ENCODE results near the gene ZNF469. TPM values are rescaled to one million over a fixed set of nuclear protein-coding genes. Genes with fewer than 3 reads are reported as not detected.

The ZNF469 gene
- total and polyA plus RNA-seq, 4 donors = 0.04 to 0.50 (median 0.36) TPM

GRCh38 chr16:88341551-88342290, 41.0 kb upstream of the ZNF469 start:
- H3K27ac ChIP-seq (ENCODE audit: low read depth in 1 of 2, low read length in 2 of 2) = no peak overlapping the region
- no peaks in the 10 kb centered on the region for H3K9me3 ChIP-seq (ENCODE audit: control insufficient read depth in 4 of 4, low read length in 3 of 4)
- H3K4me1 ChIP-seq (ENCODE audit: control insufficient read depth in 4 of 4, insufficient read depth in 4 of 4, low read length in 3 of 4) = no peaks in the 10 kb centered on the region
- 92% methylated on average over 24 of the region's 24 CpGs for WGBS
- no peak overlapping the region for H3K4me3 ChIP-seq (ENCODE audit: low read depth in 1 of 3, low read length in 3 of 3)
- DNase-seq (ENCODE audit: low spot score) = no peak
- no peak overlapping the region for H3K9ac ChIP-seq (ENCODE audit: low read depth in 1 of 2, low read length in 2 of 2)
- TF ChIP-seq SP1 (IDR thresholded peaks at IDR 0.05) (no peak), FOXA2 (IDR thresholded peaks at IDR 0.05) (no peak), RAD21 (IDR thresholded peaks at IDR 0.05) (no peak), RXRA (IDR thresholded peaks at IDR 0.05) (no peak), FOXA1 (IDR thresholded peaks at IDR 0.05) (no peak), HNF4A (conservative IDR thresholded peaks at IDR 0.05) (no peak), GABPA (IDR thresholded peaks at IDR 0.05 in 1 of 2, conservative IDR thresholded peaks at IDR 0.05 in 1 of 2) (no peak), ATF3 (IDR thresholded peaks at IDR 0.05) (no peak), EGR1 (IDR thresholded peaks at IDR 0.05; ENCODE audit: low read depth in 2 of 2) (no peak), TAF1 (conservative IDR thresholded peaks at IDR 0.05) (no peak)
- TF ChIP-seq, protein P1, sequence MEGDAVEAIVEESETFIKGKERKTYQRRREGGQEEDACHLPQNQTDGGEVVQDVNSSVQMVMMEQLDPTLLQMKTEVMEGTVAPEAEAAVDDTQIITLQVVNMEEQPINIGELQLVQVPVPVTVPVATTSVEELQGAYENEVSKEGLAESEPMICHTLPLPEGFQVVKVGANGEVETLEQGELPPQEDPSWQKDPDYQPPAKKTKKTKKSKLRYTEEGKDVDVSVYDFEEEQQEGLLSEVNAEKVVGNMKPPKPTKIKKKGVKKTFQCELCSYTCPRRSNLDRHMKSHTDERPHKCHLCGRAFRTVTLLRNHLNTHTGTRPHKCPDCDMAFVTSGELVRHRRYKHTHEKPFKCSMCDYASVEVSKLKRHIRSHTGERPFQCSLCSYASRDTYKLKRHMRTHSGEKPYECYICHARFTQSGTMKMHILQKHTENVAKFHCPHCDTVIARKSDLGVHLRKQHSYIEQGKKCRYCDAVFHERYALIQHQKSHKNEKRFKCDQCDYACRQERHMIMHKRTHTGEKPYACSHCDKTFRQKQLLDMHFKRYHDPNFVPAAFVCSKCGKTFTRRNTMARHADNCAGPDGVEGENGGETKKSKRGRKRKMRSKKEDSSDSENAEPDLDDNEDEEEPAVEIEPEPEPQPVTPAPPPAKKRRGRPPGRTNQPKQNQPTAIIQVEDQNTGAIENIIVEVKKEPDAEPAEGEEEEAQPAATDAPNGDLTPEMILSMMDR (IDR thresholded peaks at IDR 0.05; ENCODE audit: low read depth, low read length, missing input control) = no peak
- TF ChIP-seq, protein P2, sequence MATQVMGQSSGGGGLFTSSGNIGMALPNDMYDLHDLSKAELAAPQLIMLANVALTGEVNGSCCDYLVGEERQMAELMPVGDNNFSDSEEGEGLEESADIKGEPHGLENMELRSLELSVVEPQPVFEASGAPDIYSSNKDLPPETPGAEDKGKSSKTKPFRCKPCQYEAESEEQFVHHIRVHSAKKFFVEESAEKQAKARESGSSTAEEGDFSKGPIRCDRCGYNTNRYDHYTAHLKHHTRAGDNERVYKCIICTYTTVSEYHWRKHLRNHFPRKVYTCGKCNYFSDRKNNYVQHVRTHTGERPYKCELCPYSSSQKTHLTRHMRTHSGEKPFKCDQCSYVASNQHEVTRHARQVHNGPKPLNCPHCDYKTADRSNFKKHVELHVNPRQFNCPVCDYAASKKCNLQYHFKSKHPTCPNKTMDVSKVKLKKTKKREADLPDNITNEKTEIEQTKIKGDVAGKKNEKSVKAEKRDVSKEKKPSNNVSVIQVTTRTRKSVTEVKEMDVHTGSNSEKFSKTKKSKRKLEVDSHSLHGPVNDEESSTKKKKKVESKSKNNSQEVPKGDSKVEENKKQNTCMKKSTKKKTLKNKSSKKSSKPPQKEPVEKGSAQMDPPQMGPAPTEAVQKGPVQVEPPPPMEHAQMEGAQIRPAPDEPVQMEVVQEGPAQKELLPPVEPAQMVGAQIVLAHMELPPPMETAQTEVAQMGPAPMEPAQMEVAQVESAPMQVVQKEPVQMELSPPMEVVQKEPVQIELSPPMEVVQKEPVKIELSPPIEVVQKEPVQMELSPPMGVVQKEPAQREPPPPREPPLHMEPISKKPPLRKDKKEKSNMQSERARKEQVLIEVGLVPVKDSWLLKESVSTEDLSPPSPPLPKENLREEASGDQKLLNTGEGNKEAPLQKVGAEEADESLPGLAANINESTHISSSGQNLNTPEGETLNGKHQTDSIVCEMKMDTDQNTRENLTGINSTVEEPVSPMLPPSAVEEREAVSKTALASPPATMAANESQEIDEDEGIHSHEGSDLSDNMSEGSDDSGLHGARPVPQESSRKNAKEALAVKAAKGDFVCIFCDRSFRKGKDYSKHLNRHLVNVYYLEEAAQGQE (IDR thresholded peaks at IDR 0.05) = no peak
- TF ChIP-seq, protein P3, sequence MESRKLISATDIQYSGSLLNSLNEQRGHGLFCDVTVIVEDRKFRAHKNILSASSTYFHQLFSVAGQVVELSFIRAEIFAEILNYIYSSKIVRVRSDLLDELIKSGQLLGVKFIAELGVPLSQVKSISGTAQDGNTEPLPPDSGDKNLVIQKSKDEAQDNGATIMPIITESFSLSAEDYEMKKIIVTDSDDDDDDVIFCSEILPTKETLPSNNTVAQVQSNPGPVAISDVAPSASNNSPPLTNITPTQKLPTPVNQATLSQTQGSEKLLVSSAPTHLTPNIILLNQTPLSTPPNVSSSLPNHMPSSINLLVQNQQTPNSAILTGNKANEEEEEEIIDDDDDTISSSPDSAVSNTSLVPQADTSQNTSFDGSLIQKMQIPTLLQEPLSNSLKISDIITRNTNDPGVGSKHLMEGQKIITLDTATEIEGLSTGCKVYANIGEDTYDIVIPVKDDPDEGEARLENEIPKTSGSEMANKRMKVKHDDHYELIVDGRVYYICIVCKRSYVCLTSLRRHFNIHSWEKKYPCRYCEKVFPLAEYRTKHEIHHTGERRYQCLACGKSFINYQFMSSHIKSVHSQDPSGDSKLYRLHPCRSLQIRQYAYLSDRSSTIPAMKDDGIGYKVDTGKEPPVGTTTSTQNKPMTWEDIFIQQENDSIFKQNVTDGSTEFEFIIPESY (IDR thresholded peaks at IDR 0.05) = no peak
- no peaks in the 10 kb centered on the region for H3K36me3 ChIP-seq (ENCODE audit: control insufficient read depth in 4 of 4, insufficient read depth in 3 of 4, low read depth in 1 of 4, low read length in 3 of 4)
- no peaks in the 10 kb centered on the region for H3K27me3 ChIP-seq (ENCODE audit: control insufficient read depth in 4 of 4, insufficient read depth in 4 of 4, low read length in 3 of 4)

- Histone ChIP-seq H3K27ac (ENCODE audit: low read depth in 1 of 2, low read length in 2 of 2) (no peak overlapping the region), H3K9me3 (ENCODE audit: control insufficient read depth in 4 of 4, low read length in 3 of 4) (no peaks in the 10 kb centered on the region), H3K4me3 (ENCODE audit: low read depth in 1 of 3, low read length in 3 of 3) (no peak overlapping the region), H3K36me3 (ENCODE audit: control insufficient read depth in 4 of 4, insufficient read depth in 3 of 4, low read depth in 1 of 4, low read length in 3 of 4) (no peaks in the 10 kb centered on the region), H3K9ac (ENCODE audit: low read depth in 1 of 2, low read length in 2 of 2) (no peak overlapping the region), H3K4me1 (ENCODE audit: control insufficient read depth in 4 of 4, insufficient read depth in 4 of 4, low read length in 3 of 4) (no peaks in the 10 kb centered on the region), H3K27me3 (ENCODE audit: control insufficient read depth in 4 of 4, insufficient read depth in 4 of 4, low read length in 3 of 4) (no peaks in the 10 kb centered on the region)
- 87% methylated on average over 16 of the region's 16 CpGs for WGBS
- no peak for DNase-seq (ENCODE audit: low spot score)
- TF ChIP-seq SP1 (IDR thresholded peaks at IDR 0.05) = no peak
- TF ChIP-seq HNF4A (conservative IDR thresholded peaks at IDR 0.05) = no peak
- no peak for TF ChIP-seq RXRA (IDR thresholded peaks at IDR 0.05)
- no peak for TF ChIP-seq YY1 (IDR thresholded peaks at IDR 0.05)
- TF ChIP-seq TAF1 (conservative IDR thresholded peaks at IDR 0.05) = no peak
- TF ChIP-seq, protein P3 (IDR thresholded peaks at IDR 0.05) = no peak
- TF ChIP-seq, protein P1 (IDR thresholded peaks at IDR 0.05; ENCODE audit: low read depth, low read length, missing input control) = no peak
- no peak for TF ChIP-seq EGR1 (IDR thresholded peaks at IDR 0.05; ENCODE audit: low read depth in 2 of 2)
Observed at GRCh38 chr16:88342491-88342890, 40.3 kb upstream of the ZNF469 start.
